Activated CD8-positive, alpha-beta memory T cell treated with anti-CD3 and anti-CD28 coated beads for 4 hours (primary cell): ENCODE results near the gene TCF4.

Experiments
- DNase-seq, 2 donors: peaks; one replicate each; pipeline ENCODE4 v3.0.0-alpha.2; 2020; ENCODE audit warnings: low read depth in 2 of 2

The TCF4 gene

GRCh38 chr18:55237660-55238059, 350.3 kb downstream of the TCF4 start:
- no peak for DNase-seq

GRCh38 chr18:55236150-55236931, 351.7 kb downstream of the TCF4 start:
- no peak for DNase-seq

GRCh38 chr18:55235094-55235461, 352.9 kb downstream of the TCF4 start:
- no peak for DNase-seq

GRCh38 chr18:55234366-55235093, 353.5 kb downstream of the TCF4 start:
- DNase-seq = peak; percentile 2 to 3

- no peak for DNase-seq
Measured at GRCh38 chr18:55233857-55234256, 354.1 kb downstream of the TCF4 start.

GRCh38 chr18:55232506-55232905, 355.5 kb downstream of the TCF4 start:
- no peak for DNase-seq

- DNase-seq = no peak
Measured at GRCh38 chr18:55229682-55230081, 358.3 kb downstream of the TCF4 start.

GRCh38 chr18:55228707-55229106, 359.3 kb downstream of the TCF4 start:
- DNase-seq = no peak

- no peak for DNase-seq
Measured at GRCh38 chr18:55228191-55228590, 359.8 kb downstream of the TCF4 start.

- DNase-seq = no peak
Measured at GRCh38 chr18:55227771-55228170, 360.2 kb downstream of the TCF4 start.

- no peak for DNase-seq
Measured at GRCh38 chr18:55226044-55226443, 361.9 kb downstream of the TCF4 start.

GRCh38 chr18:55224086-55224625, 363.8 kb downstream of the TCF4 start:
- DNase-seq = no peak

- no peak for DNase-seq
Measured at GRCh38 chr18:55221622-55222021, 366.4 kb downstream of the TCF4 start.

GRCh38 chr18:55220523-55220922, 367.5 kb downstream of the TCF4 start:
- no peak for DNase-seq

GRCh38 chr18:55219823-55220222, 368.2 kb downstream of the TCF4 start:
- no peak for DNase-seq

GRCh38 chr18:55219059-55219458, 368.9 kb downstream of the TCF4 start:
- DNase-seq = no peak

- no peak for DNase-seq
Measured at GRCh38 chr18:55214969-55215368, 373.0 kb downstream of the TCF4 start.

- DNase-seq = no peak
Measured at GRCh38 chr18:55214534-55214933, 373.5 kb downstream of the TCF4 start.

- no peak for DNase-seq
Measured at GRCh38 chr18:55213586-55213985, 374.4 kb downstream of the TCF4 start.

- no peak for DNase-seq
Measured at GRCh38 chr18:55206927-55207326, 381.1 kb downstream of the TCF4 start.

- DNase-seq = no peak
Measured at GRCh38 chr18:55202232-55202917, 385.6 kb downstream of the TCF4 start.

- DNase-seq = no peak
Measured at GRCh38 chr18:55199291-55199963, 388.6 kb downstream of the TCF4 start.
